ENCODE measurements around the gene C7. TPM values are rescaled to one million over a fixed set of nuclear protein-coding genes. Genes with fewer than 3 reads are reported as not detected.

Gene C7
- total and polyA plus RNA-seq, 2 experiments from 2014 or later: 0.05 to 0.07 TPM

DNA sequence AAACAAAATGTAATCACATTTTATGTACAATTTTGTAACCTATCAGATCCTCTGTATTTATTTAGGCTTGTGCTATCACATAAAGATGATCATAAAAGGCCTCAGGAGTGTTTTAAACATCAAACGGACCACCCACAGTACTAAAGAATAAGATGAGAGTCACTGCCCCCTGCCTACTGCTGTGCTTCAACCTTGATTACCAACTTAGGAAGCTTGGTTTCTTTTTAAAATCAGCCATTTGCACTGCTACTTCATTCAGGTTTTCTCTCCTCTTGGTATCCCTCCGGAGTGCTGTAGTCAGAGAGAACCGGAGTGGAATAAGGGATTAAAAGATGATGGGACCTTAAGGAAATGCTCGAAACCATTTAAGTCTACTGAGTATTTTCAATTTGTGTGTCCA lies 6.9 kb downstream of the C7 start (continued):
- TF ChIP-seq, protein P1, sequence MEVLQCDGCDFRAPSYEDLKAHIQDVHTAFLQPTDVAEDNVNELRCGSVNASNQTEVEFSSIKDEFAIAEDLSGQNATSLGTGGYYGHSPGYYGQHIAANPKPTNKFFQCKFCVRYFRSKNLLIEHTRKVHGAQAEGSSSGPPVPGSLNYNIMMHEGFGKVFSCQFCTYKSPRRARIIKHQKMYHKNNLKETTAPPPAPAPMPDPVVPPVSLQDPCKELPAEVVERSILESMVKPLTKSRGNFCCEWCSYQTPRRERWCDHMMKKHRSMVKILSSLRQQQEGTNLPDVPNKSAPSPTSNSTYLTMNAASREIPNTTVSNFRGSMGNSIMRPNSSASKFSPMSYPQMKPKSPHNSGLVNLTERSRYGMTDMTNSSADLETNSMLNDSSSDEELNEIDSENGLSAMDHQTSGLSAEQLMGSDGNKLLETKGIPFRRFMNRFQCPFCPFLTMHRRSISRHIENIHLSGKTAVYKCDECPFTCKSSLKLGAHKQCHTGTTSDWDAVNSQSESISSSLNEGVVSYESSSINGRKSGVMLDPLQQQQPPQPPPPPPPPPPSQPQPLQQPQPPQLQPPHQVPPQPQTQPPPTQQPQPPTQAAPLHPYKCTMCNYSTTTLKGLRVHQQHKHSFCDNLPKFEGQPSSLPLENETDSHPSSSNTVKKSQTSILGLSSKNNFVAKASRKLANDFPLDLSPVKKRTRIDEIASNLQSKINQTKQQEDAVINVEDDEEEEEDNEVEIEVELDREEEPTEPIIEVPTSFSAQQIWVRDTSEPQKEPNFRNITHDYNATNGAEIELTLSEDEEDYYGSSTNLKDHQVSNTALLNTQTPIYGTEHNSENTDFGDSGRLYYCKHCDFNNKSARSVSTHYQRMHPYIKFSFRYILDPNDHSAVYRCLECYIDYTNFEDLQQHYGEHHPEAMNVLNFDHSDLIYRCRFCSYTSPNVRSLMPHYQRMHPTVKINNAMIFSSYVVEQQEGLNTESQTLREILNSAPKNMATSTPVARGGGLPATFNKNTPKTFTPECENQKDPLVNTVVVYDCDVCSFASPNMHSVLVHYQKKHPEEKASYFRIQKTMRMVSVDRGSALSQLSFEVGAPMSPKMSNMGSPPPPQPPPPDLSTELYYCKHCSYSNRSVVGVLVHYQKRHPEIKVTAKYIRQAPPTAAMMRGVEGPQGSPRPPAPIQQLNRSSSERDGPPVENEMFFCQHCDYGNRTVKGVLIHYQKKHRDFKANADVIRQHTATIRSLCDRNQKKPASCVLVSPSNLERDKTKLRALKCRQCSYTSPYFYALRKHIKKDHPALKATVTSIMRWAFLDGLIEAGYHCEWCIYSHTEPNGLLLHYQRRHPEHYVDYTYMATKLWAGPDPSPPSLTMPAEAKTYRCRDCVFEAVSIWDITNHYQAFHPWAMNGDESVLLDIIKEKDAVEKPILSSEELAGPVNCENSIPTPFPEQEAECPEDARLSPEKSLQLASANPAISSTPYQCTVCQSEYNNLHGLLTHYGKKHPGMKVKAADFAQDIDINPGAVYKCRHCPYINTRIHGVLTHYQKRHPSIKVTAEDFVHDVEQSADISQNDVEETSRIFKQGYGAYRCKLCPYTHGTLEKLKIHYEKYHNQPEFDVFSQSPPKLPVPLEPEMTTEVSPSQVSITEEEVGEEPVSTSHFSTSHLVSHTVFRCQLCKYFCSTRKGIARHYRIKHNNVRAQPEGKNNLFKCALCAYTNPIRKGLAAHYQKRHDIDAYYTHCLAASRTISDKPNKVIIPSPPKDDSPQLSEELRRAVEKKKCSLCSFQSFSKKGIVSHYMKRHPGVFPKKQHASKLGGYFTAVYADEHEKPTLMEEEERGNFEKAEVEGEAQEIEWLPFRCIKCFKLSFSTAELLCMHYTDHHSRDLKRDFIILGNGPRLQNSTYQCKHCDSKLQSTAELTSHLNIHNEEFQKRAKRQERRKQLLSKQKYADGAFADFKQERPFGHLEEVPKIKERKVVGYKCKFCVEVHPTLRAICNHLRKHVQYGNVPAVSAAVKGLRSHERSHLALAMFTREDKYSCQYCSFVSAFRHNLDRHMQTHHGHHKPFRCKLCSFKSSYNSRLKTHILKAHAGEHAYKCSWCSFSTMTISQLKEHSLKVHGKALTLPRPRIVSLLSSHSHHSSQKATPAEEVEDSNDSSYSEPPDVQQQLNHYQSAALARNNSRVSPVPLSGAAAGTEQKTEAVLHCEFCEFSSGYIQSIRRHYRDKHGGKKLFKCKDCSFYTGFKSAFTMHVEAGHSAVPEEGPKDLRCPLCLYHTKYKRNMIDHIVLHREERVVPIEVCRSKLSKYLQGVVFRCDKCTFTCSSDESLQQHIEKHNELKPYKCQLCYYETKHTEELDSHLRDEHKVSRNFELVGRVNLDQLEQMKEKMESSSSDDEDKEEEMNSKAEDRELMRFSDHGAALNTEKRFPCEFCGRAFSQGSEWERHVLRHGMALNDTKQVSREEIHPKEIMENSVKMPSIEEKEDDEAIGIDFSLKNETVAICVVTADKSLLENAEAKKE (CRISPR knock-in tag; IDR thresholded peaks at IDR 0.05): no peak
- TF ChIP-seq JUNB (IDR thresholded peaks at IDR 0.05; ENCODE audit: unreplicated experiment): no peak

DNA sequence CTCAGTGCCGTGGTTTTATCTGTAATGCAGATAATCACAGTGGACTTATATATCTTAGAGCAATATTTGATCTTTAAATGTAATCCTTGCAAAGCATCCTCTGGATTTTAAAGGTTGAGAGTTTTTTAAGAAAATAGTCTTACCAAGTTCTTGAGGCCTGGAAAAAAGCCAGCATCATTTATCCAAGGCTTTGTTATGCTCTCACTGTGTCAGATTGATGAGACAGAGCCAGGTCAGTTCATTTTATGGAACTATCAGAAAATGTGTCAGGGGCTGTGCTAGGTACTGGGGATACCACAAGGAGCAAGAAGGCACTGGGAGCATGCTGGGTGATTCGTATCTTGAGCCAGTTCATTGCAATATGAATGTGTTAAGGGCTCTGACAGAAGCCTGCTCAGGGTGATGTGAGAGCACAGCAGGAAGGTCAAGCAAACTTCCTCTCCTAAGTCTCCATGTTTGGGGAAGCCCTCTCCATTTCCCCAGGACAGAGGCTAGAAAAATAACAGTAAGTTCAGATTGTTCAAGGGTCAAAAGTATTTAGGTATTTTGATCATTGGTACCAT lies 19.7 kb downstream of the C7 start:
- no peak overlapping the region for H3K27ac ChIP-seq (ENCODE audit: low read depth)
- Mint-ChIP-seq H3K27me3 (ENCODE audit: insufficient read depth, low read depth, poor library complexity) (no peaks in the 10 kb centered on the region), H3K4me1 (peaks cover 22% of the 10 kb centered on the region), H3K9me3 (peaks cover 28% of the 10 kb centered on the region), H3K36me3 (ENCODE audit: low read depth) (peaks cover 26% of the 10 kb centered on the region), H3K27ac (no peak overlapping the region), H3K4me3 (no peak overlapping the region)
- H4K20me1 ChIP-seq (replicated peaks; ENCODE audit: insufficient read depth): no peaks in the 10 kb centered on the region
- ATAC-seq (peak; percentile 56), DNase-seq (ENCODE audit: low spot score) (peak; percentile 3)
- H3K9me2 ChIP-seq (ENCODE audit: insufficient read depth): 0 out of 2 replicates have a peak, but pooled peaks cover 3% of the 10 kb centered on the region
- H3K4me3 ChIP-seq: no peak overlapping the region
- no peaks in the 10 kb centered on the region for H3K79me2 ChIP-seq (replicated peaks; ENCODE audit: insufficient read depth)
- H3K27me3 ChIP-seq (ENCODE audit: insufficient read depth): no peaks in the 10 kb centered on the region
- peaks cover 26% of the 10 kb centered on the region for H3K4me1 ChIP-seq (ENCODE audit: insufficient read depth)
- TF ChIP-seq STAT1 (IDR thresholded peaks at IDR 0.05; ENCODE audit: unreplicated experiment) (no peak), NANOG (IDR thresholded peaks at IDR 0.05; ENCODE audit: borderline replicate concordance) (no peak), ZNF114 (CRISPR knock-in tag; IDR thresholded peaks at IDR 0.05) (no peak), CREB1 (CRISPR knock-in tag; IDR thresholded peaks at IDR 0.05; ENCODE audit: low read depth) (no peak), POLR2AphosphoS5 (IDR thresholded peaks at IDR 0.05; ENCODE audit: low read depth) (no peak), JUNB (IDR thresholded peaks at IDR 0.05; ENCODE audit: unreplicated experiment) (no peak), ZNF331 (CRISPR knock-in tag; IDR thresholded peaks at IDR 0.05; ENCODE audit: low read depth) (no peak)
- TF ChIP-seq, protein P2, sequence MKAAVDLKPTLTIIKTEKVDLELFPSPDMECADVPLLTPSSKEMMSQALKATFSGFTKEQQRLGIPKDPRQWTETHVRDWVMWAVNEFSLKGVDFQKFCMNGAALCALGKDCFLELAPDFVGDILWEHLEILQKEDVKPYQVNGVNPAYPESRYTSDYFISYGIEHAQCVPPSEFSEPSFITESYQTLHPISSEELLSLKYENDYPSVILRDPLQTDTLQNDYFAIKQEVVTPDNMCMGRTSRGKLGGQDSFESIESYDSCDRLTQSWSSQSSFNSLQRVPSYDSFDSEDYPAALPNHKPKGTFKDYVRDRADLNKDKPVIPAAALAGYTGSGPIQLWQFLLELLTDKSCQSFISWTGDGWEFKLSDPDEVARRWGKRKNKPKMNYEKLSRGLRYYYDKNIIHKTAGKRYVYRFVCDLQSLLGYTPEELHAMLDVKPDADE (IDR thresholded peaks at IDR 0.05): no peak
- TF ChIP-seq, protein P3, sequence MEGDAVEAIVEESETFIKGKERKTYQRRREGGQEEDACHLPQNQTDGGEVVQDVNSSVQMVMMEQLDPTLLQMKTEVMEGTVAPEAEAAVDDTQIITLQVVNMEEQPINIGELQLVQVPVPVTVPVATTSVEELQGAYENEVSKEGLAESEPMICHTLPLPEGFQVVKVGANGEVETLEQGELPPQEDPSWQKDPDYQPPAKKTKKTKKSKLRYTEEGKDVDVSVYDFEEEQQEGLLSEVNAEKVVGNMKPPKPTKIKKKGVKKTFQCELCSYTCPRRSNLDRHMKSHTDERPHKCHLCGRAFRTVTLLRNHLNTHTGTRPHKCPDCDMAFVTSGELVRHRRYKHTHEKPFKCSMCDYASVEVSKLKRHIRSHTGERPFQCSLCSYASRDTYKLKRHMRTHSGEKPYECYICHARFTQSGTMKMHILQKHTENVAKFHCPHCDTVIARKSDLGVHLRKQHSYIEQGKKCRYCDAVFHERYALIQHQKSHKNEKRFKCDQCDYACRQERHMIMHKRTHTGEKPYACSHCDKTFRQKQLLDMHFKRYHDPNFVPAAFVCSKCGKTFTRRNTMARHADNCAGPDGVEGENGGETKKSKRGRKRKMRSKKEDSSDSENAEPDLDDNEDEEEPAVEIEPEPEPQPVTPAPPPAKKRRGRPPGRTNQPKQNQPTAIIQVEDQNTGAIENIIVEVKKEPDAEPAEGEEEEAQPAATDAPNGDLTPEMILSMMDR (conservative IDR thresholded peaks at IDR 0.05; ENCODE audit: low read depth in 2 of 2): no peak
- H3K36me3 ChIP-seq (ENCODE audit: insufficient read depth): no peaks in the 10 kb centered on the region; the same call in 1 of the 2 replicates
- peak overlapping the region; percentile 84; the same call in 1 of the 2 replicates for H2AFZ ChIP-seq
- H3F3A ChIP-seq (replicated peaks; ENCODE audit: low read depth): no peaks in the 10 kb centered on the region
- H3K4me2 ChIP-seq: no peak overlapping the region

Measured in GM23338 (cell line).